ENCODE data around the gene PIK3R3.

GRCh38 chr1:46030074-46030870, 102.2 kb downstream of the PIK3R3 start:
- TF ChIP-seq HMGXB4 (CRISPR knock-in tag; IDR thresholded peaks at IDR 0.05): no peak
- TF ChIP-seq CTCF (IDR thresholded peaks at IDR 0.05): no peak
- TF ChIP-seq SMAD3 (CRISPR knock-in tag; IDR thresholded peaks at IDR 0.05; ENCODE audit: borderline replicate concordance): no peak
- no peak for TF ChIP-seq TCF7 (CRISPR knock-in tag; IDR thresholded peaks at IDR 0.05; ENCODE audit: low read depth)
- no peak for TF ChIP-seq TEAD4 (CRISPR knock-in tag; IDR thresholded peaks at IDR 0.05)
- no peak for TF ChIP-seq PRDM15 (CRISPR knock-in tag; IDR thresholded peaks at IDR 0.05)
- TF ChIP-seq ZNF138 (CRISPR knock-in tag; conservative IDR thresholded peaks at IDR 0.05): no peak

Measured in WTC11 (cell line).